ENCODE results near the gene CYP21A2. TPM values are rescaled to one million over a fixed set of nuclear protein-coding genes. Genes with fewer than 3 reads are reported as not detected.

Gene CYP21A2
- total RNA-seq, 1 donor from 2014 or later = not detected

DNA sequence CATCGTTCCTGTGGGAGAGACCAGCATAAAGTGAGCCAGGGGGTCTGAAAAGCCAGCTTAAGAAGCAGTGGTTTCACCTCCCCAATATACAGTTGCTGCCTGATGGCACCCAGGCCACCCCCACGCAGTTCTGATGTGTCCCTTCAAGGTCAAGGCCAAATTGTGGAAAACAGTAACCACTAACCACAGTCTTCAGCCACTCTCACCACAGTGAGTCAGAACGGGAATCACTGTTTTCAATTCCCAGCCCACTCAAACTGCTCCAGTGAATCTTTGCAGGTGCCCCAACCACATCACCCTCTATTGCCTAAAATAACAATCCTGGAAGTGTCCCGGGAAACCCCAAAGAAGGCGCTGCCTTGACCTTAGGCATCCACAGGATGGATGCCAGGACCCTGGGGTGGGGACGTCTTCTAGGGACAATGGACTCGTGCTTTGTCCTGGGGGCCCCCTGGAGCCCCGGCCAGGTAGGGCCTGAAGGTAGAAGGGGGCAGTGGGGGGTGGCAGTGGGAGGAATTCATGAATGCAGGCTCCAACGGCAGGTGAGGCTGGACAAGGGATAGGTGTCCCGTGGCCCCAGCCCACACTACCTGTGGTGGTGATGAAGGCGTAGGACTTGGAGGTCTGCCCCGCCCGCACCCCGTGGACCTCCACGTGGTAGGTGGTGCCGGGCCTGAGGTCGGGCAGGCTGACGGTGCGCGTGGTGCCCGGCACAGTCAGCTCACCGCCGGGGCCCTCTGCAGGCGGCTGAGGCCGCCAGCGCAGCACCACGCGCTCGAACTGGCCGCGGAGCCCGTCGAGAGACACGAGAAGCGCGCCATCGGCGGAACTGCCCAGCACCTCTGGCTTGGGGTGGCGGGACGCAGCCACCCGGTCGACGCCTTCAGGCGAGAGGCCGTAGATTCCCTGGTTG is 48.7 kb downstream of the CYP21A2 start:
- no peaks in the 10 kb centered on the region for H3K9me3 Mint-ChIP-seq
- H3K4me1 Mint-ChIP-seq = peaks cover 10% of the 10 kb centered on the region
- peaks cover 51% of the 10 kb centered on the region for H3K27me3 Mint-ChIP-seq
- TF ChIP-seq, protein P1, sequence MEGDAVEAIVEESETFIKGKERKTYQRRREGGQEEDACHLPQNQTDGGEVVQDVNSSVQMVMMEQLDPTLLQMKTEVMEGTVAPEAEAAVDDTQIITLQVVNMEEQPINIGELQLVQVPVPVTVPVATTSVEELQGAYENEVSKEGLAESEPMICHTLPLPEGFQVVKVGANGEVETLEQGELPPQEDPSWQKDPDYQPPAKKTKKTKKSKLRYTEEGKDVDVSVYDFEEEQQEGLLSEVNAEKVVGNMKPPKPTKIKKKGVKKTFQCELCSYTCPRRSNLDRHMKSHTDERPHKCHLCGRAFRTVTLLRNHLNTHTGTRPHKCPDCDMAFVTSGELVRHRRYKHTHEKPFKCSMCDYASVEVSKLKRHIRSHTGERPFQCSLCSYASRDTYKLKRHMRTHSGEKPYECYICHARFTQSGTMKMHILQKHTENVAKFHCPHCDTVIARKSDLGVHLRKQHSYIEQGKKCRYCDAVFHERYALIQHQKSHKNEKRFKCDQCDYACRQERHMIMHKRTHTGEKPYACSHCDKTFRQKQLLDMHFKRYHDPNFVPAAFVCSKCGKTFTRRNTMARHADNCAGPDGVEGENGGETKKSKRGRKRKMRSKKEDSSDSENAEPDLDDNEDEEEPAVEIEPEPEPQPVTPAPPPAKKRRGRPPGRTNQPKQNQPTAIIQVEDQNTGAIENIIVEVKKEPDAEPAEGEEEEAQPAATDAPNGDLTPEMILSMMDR (IDR thresholded peaks at IDR 0.05) = no peak
- ATAC-seq (ENCODE audit: low read depth) (peak; percentile 19), DNase-seq (no peak)
- ChIA-PET POLR2A (no interaction called here), CTCF (no interaction called here)
- no peaks in the 10 kb centered on the region for H3K36me3 Mint-ChIP-seq (ENCODE audit: low read depth)
- intact Hi-C loops (cut with micrococcal nuclease) = no loop called here
- no peak overlapping the region for H3K27ac Mint-ChIP-seq
- H3K4me3 Mint-ChIP-seq = no peak overlapping the region

DNA sequence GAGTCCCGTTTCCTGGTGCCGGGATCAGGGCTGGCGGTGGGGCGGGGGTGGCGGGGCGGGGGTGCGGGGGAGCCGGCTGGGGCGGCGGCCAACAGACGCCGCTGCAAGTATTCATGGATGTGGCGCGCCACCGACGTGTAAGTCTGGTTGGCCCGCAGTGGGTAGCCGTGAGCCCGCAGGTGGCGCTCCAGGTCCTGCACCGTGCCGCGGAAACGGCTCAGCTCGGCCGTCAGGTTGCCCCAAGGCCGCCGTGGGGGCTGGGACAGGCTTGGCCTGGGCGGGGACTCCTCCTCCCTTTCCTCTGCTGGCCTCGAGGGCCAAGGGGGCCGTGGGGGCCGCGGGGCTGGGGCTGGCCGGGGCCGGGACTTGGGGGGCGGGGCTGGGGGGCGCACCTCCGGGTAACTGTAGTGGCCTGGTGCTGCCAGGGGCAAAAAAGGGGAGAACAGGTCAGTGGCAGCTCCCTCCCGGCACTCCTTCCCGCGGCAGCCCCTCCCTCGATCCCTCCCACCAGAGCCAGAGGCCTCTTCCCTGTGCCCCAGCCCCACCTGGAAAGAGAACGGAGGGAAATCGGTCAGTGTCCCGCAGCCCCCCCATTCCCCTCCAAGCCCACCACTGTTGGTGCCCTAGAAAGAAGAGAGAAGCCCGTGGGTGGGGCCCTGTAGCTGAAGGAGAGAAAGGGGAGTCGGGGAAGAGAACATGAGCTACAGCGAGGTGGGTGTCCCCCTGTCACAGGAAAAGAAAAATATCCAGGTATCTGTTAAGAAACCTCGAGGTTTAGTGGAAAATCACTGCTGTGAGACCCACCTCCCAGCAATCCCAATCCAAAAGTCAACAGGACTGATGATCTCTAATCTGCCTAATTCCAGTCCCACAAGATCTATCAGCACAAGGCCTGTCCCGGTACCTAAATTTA is 49.6 kb downstream of the CYP21A2 start:
- POLR2A ChIA-PET = no interaction called here
- Mint-ChIP-seq H3K4me1 (peaks cover 10% of the 10 kb centered on the region), H3K27ac (no peak overlapping the region), H3K4me3 (no peak overlapping the region), H3K36me3 (ENCODE audit: low read depth) (no peaks in the 10 kb centered on the region), H3K9me3 (no peaks in the 10 kb centered on the region), H3K27me3 (peaks cover 49% of the 10 kb centered on the region)
- DNase-seq (peak; percentile 62), ATAC-seq (ENCODE audit: low read depth) (peak; percentile 96)
- TF ChIP-seq, protein P1 (IDR thresholded peaks at IDR 0.05) = no peak
- CTCF ChIA-PET = no interaction called here
- intact Hi-C loops (cut with micrococcal nuclease) = no loop called here

DNA sequence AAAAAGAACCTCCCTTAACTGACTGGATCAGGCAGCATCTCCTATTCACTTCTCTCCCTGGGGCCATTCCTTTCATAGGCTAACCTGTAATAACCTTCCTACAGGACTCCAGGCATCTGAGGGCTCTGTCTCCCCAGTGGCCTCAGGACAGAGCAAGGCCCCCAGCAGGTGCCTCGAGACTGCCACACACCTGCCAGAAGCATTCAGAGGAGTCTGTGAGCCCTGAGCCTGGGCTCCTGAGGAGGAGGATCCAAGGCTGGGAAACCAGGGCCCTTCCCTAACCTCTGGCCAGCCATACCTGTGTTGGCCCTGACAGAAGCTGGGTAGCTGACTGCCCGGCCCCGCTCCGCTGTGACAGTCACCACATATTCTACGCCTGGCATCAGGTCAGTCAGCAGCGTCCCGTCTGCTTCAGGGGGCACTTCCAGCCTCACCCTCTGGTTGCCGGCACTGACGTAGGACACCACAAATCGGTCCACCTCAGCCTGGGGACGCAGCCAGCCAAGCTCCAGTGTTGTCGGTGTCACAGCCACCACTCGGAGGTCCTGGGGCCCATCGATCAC is 50.4 kb downstream of the CYP21A2 start:
- no peaks in the 10 kb centered on the region for H3K9me3 Mint-ChIP-seq

DNA sequence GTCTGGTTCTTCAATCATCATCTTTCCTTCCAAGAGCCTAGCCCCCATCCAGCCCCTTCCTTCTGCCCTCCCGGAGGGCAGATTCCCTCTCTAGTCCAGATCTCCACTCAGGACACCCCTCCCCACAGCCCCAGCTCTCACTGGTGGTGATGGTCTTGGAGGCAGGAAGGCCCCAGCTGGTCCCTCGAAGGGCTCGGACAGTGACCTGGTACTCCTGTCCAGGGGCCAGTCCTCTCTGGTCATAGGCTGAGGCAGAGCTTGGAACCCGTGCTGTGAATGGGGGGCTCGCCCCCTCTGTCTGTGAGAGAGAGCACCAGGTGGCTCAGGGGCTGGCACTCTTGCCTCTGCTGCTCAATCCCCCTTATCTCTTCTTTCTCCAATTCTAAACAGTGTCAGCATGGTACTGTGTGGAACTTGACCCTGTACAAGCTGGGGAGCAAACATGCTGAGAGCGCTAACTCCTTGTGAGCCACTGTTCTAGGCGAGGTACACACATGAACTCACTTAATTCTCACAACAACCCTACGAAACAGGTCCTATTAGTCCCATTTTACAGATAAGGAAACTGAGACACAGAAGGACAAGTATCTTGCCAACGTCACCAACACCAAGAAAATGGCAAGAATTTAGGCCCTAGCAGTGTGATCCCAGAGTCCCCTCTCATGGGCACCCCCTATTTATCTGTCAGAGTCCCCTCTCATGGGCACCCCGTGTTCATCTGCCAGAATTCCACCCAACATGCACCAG is 51.0 kb downstream of the CYP21A2 start:
- intact Hi-C loops (cut with micrococcal nuclease) = no loop called here
- ChIA-PET CTCF (no interaction called here), POLR2A (no interaction called here)
- H3K9me3 Mint-ChIP-seq = no peaks in the 10 kb centered on the region
- H3K4me3 Mint-ChIP-seq = no peak overlapping the region
- H3K27ac Mint-ChIP-seq = no peak overlapping the region
- H3K27me3 Mint-ChIP-seq = peaks cover 36% of the 10 kb centered on the region
- ATAC-seq (ENCODE audit: low read depth) (no peak), DNase-seq (no peak)
- no peaks in the 10 kb centered on the region for H3K36me3 Mint-ChIP-seq (ENCODE audit: low read depth)
- H3K4me1 Mint-ChIP-seq = peaks cover 10% of the 10 kb centered on the region
- TF ChIP-seq, protein P1 (IDR thresholded peaks at IDR 0.05) = no peak

More for the DNA sequence above, 50.4 kb downstream of the CYP21A2 start:
- Mint-ChIP-seq H3K27ac (no peak overlapping the region), H3K27me3 (peaks cover 43% of the 10 kb centered on the region), H3K36me3 (ENCODE audit: low read depth) (no peaks in the 10 kb centered on the region), H3K4me3 (no peak overlapping the region), H3K4me1 (peaks cover 10% of the 10 kb centered on the region)
- ChIA-PET POLR2A (no interaction called here), CTCF (no interaction called here)
- ATAC-seq (ENCODE audit: low read depth) = no peak
- TF ChIP-seq, protein P1 (IDR thresholded peaks at IDR 0.05) = no peak
- DNase-seq = no peak
- intact Hi-C loops (cut with micrococcal nuclease) = no loop called here

Other genes starting within 250 kb of the CYP21A2 start
- gene VARS1, start 242.7 kb upstream of the CYP21A2 start, total RNA-seq = 136 and 140 TPM in 2 replicates
- gene LSM2, start 231.4 kb upstream of the CYP21A2 start, total RNA-seq = 61.8 and 68.6 TPM in 2 replicates
- 1.2 and 2.1 TPM in 2 replicates for gene HSPA1L, start 223.1 kb upstream of the CYP21A2 start, total RNA-seq
- gene HSPA1A, start 222.9 kb upstream of the CYP21A2 start, total RNA-seq = 27.1 and 28.1 TPM in 2 replicates
- 23.7 and 30.4 TPM in 2 replicates for gene HSPA1B, start 210.7 kb upstream of the CYP21A2 start, total RNA-seq
- gene NEU1, start 175.6 kb upstream of the CYP21A2 start, total RNA-seq = 18.3 and 19.2 TPM in 2 replicates
- 0.17 TPM in 1 of 2 replicates, not detected in the other for gene SLC44A4, start 159.4 kb upstream of the CYP21A2 start, total RNA-seq
- 49.9 and 58.4 TPM in 2 replicates for gene EHMT2, start 140.7 kb upstream of the CYP21A2 start, total RNA-seq
- gene ZBTB12, start 136.3 kb upstream of the CYP21A2 start, total RNA-seq = 4.8 and 5.5 TPM in 2 replicates
- gene C2, start 110.7 kb upstream of the CYP21A2 start, total RNA-seq = 0.78 and 0.95 TPM in 2 replicates
- 0.29 TPM in 1 of 2 replicates, not detected in the other for gene CFB, start 92.3 kb upstream of the CYP21A2 start, total RNA-seq
- gene NELFE, start 79.4 kb upstream of the CYP21A2 start, total RNA-seq = 57.9 and 63.3 TPM in 2 replicates
- gene SKIC2, start 79.2 kb upstream of the CYP21A2 start, total RNA-seq = 95.8 and 102 TPM in 2 replicates
- gene DXO, start 66.3 kb upstream of the CYP21A2 start, total RNA-seq = 23.7 and 29.4 TPM in 2 replicates
- gene C4A, start 56.4 kb upstream of the CYP21A2 start, total RNA-seq = 4.6 and 6.8 TPM in 2 replicates
- gene C4B, start 23.6 kb upstream of the CYP21A2 start, total RNA-seq = 5.1 and 5.3 TPM in 2 replicates
- gene TNXB, start 70.9 kb downstream of the CYP21A2 start, total RNA-seq = 5.9 and 12.4 TPM in 2 replicates
- gene ATF6B, start 89.8 kb downstream of the CYP21A2 start, total RNA-seq = 144 and 148 TPM in 2 replicates
- 4.1 and 4.4 TPM in 2 replicates for gene FKBPL, start 91.9 kb downstream of the CYP21A2 start, total RNA-seq
- gene PRRT1, start 113.5 kb downstream of the CYP21A2 start, total RNA-seq = not detected in 2 replicates
- 1.8 and 3.0 TPM in 2 replicates for gene PPT2, start 115.7 kb downstream of the CYP21A2 start, total RNA-seq
- 2.2 and 3.4 TPM in 2 replicates for gene EGFL8, start 126.2 kb downstream of the CYP21A2 start, total RNA-seq
- gene AGPAT1, start 137.7 kb downstream of the CYP21A2 start, total RNA-seq = 26.4 and 27.0 TPM in 2 replicates
- 39.7 and 41.8 TPM in 2 replicates for gene RNF5, start 140.0 kb downstream of the CYP21A2 start, total RNA-seq
- 23.5 and 30.8 TPM in 2 replicates for gene AGER, start 145.8 kb downstream of the CYP21A2 start, total RNA-seq
- gene PBX2, start 151.8 kb downstream of the CYP21A2 start, total RNA-seq = 134 and 153 TPM in 2 replicates
- 185 and 199 TPM in 2 replicates for gene GPSM3, start 154.2 kb downstream of the CYP21A2 start, total RNA-seq
- gene NOTCH4, start 185.7 kb downstream of the CYP21A2 start, total RNA-seq = 3.3 and 4.0 TPM in 2 replicates